Measurements from ENCODE around the gene MOXD1.
"Not testable (repeated sequence)": the region's sequence is repeated elsewhere in the genome, so short reads cannot be mapped to it uniquely, and the experiment has no call there.

Gene MOXD1

GRCh38 chr6:132344811-132345210, 56.5 kb downstream of the MOXD1 start:
- DNase-seq, result no peak

GRCh38 chr6:132341646-132342045, 59.6 kb downstream of the MOXD1 start:
- DNase-seq, result no peak

GRCh38 chr6:132334521-132334885, 66.8 kb downstream of the MOXD1 start:
- no peak for DNase-seq

- DNase-seq, result no peak
Observed at GRCh38 chr6:132333639-132334520, 67.4 kb downstream of the MOXD1 start.

- no peak for DNase-seq
Observed at GRCh38 chr6:132330759-132331158, 70.5 kb downstream of the MOXD1 start.

- DNase-seq, result no peak
Observed at GRCh38 chr6:132322398-132322797, 78.9 kb downstream of the MOXD1 start.

- no peak for DNase-seq
Observed at GRCh38 chr6:132320007-132320406, 81.3 kb downstream of the MOXD1 start.

GRCh38 chr6:132316970-132317369, 84.3 kb downstream of the MOXD1 start:
- no peak for DNase-seq

- DNase-seq, result no peak
Observed at GRCh38 chr6:132314432-132314831, 86.8 kb downstream of the MOXD1 start.

GRCh38 chr6:132310921-132311320, 90.4 kb downstream of the MOXD1 start:
- no peak for DNase-seq

GRCh38 chr6:132310151-132310550, 91.1 kb downstream of the MOXD1 start:
- DNase-seq, result not testable (repeated sequence)

GRCh38 chr6:132304891-132305305, 96.4 kb downstream of the MOXD1 start:
- DNase-seq, result no peak

GRCh38 chr6:132300323-132300949, 100.8 kb downstream of the MOXD1 start:
- DNase-seq, result no peak

GRCh38 chr6:132298344-132298949, 102.8 kb downstream of the MOXD1 start:
- peak; percentile 5 for DNase-seq

- no peak for DNase-seq
Observed at GRCh38 chr6:132289756-132290155, 111.5 kb downstream of the MOXD1 start.

- DNase-seq, result no peak
Observed at GRCh38 chr6:132287101-132287500, 114.2 kb downstream of the MOXD1 start.

GRCh38 chr6:132286298-132287019, 114.8 kb downstream of the MOXD1 start:
- no peak for DNase-seq

- DNase-seq, result no peak
Observed at GRCh38 chr6:132285004-132285780, 116.1 kb downstream of the MOXD1 start.

- DNase-seq, result no peak
Observed at GRCh38 chr6:132282696-132283095, 118.6 kb downstream of the MOXD1 start.

GRCh38 chr6:132280436-132280835, 120.8 kb downstream of the MOXD1 start:
- DNase-seq, result no peak

- DNase-seq, result peak; percentile 78
Observed at GRCh38 chr6:132279592-132280139, 121.6 kb downstream of the MOXD1 start.
